ENCODE data around the gene C6orf89. TPM values are rescaled to one million over a fixed set of nuclear protein-coding genes. Genes with fewer than 3 reads are reported as not detected.
A peak's percentile ranks its signal among the peaks of the same experiment; 100 is the strongest.

C6orf89 gene
- total RNA-seq, 1 experiment from 2014 or later, result 61.1 TPM

- Mint-ChIP-seq H3K9me3 (ENCODE audit: low read depth, unreplicated experiment) (no peaks in the 10 kb centered on the region), H3K36me3 (ENCODE audit: insufficient read depth, unreplicated experiment) (peaks cover 42% of the 10 kb centered on the region), H3K27me3 (ENCODE audit: unreplicated experiment) (no peaks in the 10 kb centered on the region), H3K4me1 (ENCODE audit: low read depth, unreplicated experiment) (peaks cover 12% of the 10 kb centered on the region), H3K27ac (ENCODE audit: unreplicated experiment) (no peak overlapping the region), H3K4me3 (ENCODE audit: low read depth, unreplicated experiment) (no peak overlapping the region)
- intact Hi-C loops (cut with micrococcal nuclease; ENCODE audit: unreplicated experiment), result no loop called here
- CTCF ChIA-PET, result interaction anchor here (2.0 kb wide), 1 partner anchor 9 kb away, joined by 5 read pairs; the partner anchor contains the start of gene PPIL1
- no TSS peak for BruUV-seq (replicated peaks)
- TF ChIP-seq CTCF (IDR thresholded peaks at IDR 0.05; ENCODE audit: unreplicated experiment), result no peak
- DNase-seq, result no peak
Measured at GRCh38 chr6:36865835-36866234, 19.9 kb upstream of the C6orf89 start.

- no peak overlapping the region for H3K4me3 Mint-ChIP-seq (ENCODE audit: low read depth, unreplicated experiment)
- BruUV-seq (replicated peaks), result no TSS peak
- H3K4me1 Mint-ChIP-seq (ENCODE audit: low read depth, unreplicated experiment), result peaks cover 19% of the 10 kb centered on the region
- peaks cover 43% of the 10 kb centered on the region for H3K36me3 Mint-ChIP-seq (ENCODE audit: insufficient read depth, unreplicated experiment)
- no peak for DNase-seq
- H3K27ac Mint-ChIP-seq (ENCODE audit: unreplicated experiment), result no peak overlapping the region
- H3K27me3 Mint-ChIP-seq (ENCODE audit: unreplicated experiment), result no peaks in the 10 kb centered on the region
- intact Hi-C loops (cut with micrococcal nuclease; ENCODE audit: unreplicated experiment), result no loop called here
- CTCF ChIA-PET, result interaction anchor here (0.5 to 1.2 kb wide), 4 partner anchors 18 to 327 kb away, joined by 3 to 8 read pairs (median 3); partner anchors contain the start of gene C6orf89
- no peaks in the 10 kb centered on the region for H3K9me3 Mint-ChIP-seq (ENCODE audit: low read depth, unreplicated experiment)
- TF ChIP-seq CTCF (IDR thresholded peaks at IDR 0.05; ENCODE audit: unreplicated experiment), result no peak
Measured at GRCh38 chr6:36867471-36868224, 18.1 kb upstream of the C6orf89 start.

- H3K36me3 Mint-ChIP-seq (ENCODE audit: insufficient read depth, unreplicated experiment), result peaks cover 61% of the 10 kb centered on the region
- no peak for TF ChIP-seq CTCF (IDR thresholded peaks at IDR 0.05; ENCODE audit: unreplicated experiment)
- DNase-seq, result no peak
- no peaks in the 10 kb centered on the region for H3K27me3 Mint-ChIP-seq (ENCODE audit: unreplicated experiment)
- H3K27ac Mint-ChIP-seq (ENCODE audit: unreplicated experiment), result no peak overlapping the region
- CTCF ChIA-PET, result no interaction called here
- H3K4me1 Mint-ChIP-seq (ENCODE audit: low read depth, unreplicated experiment), result peaks cover 27% of the 10 kb centered on the region
- intact Hi-C loops (cut with micrococcal nuclease; ENCODE audit: unreplicated experiment), result loop anchor here (5.0 kb wide), 1 partner anchor 104 kb away; no protein-coding TSS in a partner anchor
- no peak overlapping the region for H3K4me3 Mint-ChIP-seq (ENCODE audit: low read depth, unreplicated experiment)
- no TSS peak for BruUV-seq (replicated peaks)
- H3K9me3 Mint-ChIP-seq (ENCODE audit: low read depth, unreplicated experiment), result no peaks in the 10 kb centered on the region
Measured at GRCh38 chr6:36871686-36872085, 14.1 kb upstream of the C6orf89 start.

- no peak for TF ChIP-seq CTCF (IDR thresholded peaks at IDR 0.05; ENCODE audit: unreplicated experiment)
- BruUV-seq (replicated peaks), result no TSS peak
- Mint-ChIP-seq H3K36me3 (ENCODE audit: insufficient read depth, unreplicated experiment) (peaks cover 50% of the 10 kb centered on the region), H3K4me3 (ENCODE audit: low read depth, unreplicated experiment) (peak overlapping the region; percentile 91), H3K4me1 (ENCODE audit: low read depth, unreplicated experiment) (peaks cover 27% of the 10 kb centered on the region), H3K9me3 (ENCODE audit: low read depth, unreplicated experiment) (no peaks in the 10 kb centered on the region), H3K27ac (ENCODE audit: unreplicated experiment) (peak overlapping the region; percentile 99), H3K27me3 (ENCODE audit: unreplicated experiment) (no peaks in the 10 kb centered on the region)
- no peak for DNase-seq
- CTCF ChIA-PET, result interaction anchor here (0.6 to 3.5 kb wide), 5 partner anchors 12 to 1895 kb away, joined by 3 to 17 read pairs (median 15); partner anchors contain the start of gene C6orf89
- intact Hi-C loops (cut with micrococcal nuclease; ENCODE audit: unreplicated experiment), result loop anchor here (5.0 kb wide), 1 partner anchor 106 kb away; no protein-coding TSS in a partner anchor
Measured at GRCh38 chr6:36873115-36873514, 12.6 kb upstream of the C6orf89 start.
